Upper lobe of left lung (tissue), 4 donors: ENCODE measurements around the gene LDB2.
"Not testable (repeated sequence)": the region's sequence is repeated elsewhere in the genome, so short reads cannot be mapped to it uniquely, and the experiment has no call there.

Experiments used
- EP300 ChIP-seq, 4 donors: sonication (generic); formaldehyde crosslinking; IDR thresholded peaks; one replicate each; pipeline ENCODE4 v1.5.1; 2017; ENCODE audit warnings: antibody characterized with exemption in 4 of 4, control low read depth in 2 of 4
- POLR2A ChIP-seq, 4 donors: fragments of 450-650 bp; IDR thresholded peaks; one replicate each; pipeline ENCODE4 v1.5.1; 2016 to 2017; ENCODE audit warnings: antibody characterized with exemption in 4 of 4, mild to moderate bottlenecking in 2 of 4
- POLR2AphosphoS5 ChIP-seq, 2 donors: sonication (generic); formaldehyde crosslinking; IDR thresholded peaks; one replicate each; pipeline ENCODE4 v1.5.1; 2017; ENCODE audit warnings: antibody characterized with exemption in 2 of 2
- TF ChIP-seq, protein P1 (sequence below), 6 experiments: fragments of 450-650 bp in 4 of 6; fragments of 200-600 bp in 2 of 6; sonication (generic) in 2 of 6; IDR thresholded peaks; one replicate each; pipeline ENCODE4 v1.5.1; 2016 to 2019; ENCODE audit warnings: antibody characterized with exemption in 6 of 6

DNA sequence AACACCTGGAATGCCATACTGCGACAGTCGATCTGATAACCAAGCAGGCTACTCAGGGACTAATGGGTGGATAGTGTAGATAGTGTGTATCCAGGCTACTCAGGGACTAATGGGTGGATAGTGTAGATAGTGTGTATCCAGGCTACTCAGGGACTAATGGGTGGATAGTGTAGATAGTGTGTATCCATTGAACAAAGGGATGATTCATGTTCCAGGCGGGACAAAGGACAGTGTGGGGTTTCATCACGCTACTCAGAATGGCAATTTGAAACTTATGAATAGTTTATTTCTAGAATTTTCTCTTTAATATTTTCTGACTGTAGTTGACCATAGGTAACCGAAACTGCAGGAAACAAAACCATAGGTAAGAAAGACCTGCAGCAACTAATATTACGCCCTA is 374.9 kb downstream of the LDB2 start:
- not testable (repeated sequence) for TF ChIP-seq POLR2AphosphoS5, POLR2A, EP300 (IDR thresholded peaks at IDR 0.05)
- TF ChIP-seq, protein P1, sequence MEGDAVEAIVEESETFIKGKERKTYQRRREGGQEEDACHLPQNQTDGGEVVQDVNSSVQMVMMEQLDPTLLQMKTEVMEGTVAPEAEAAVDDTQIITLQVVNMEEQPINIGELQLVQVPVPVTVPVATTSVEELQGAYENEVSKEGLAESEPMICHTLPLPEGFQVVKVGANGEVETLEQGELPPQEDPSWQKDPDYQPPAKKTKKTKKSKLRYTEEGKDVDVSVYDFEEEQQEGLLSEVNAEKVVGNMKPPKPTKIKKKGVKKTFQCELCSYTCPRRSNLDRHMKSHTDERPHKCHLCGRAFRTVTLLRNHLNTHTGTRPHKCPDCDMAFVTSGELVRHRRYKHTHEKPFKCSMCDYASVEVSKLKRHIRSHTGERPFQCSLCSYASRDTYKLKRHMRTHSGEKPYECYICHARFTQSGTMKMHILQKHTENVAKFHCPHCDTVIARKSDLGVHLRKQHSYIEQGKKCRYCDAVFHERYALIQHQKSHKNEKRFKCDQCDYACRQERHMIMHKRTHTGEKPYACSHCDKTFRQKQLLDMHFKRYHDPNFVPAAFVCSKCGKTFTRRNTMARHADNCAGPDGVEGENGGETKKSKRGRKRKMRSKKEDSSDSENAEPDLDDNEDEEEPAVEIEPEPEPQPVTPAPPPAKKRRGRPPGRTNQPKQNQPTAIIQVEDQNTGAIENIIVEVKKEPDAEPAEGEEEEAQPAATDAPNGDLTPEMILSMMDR (IDR thresholded peaks at IDR 0.05), result not testable (repeated sequence)
